OCI-LY1 (cell line): ENCODE data around the gene AGFG1.

Experiments
- CTCF ChIP-seq: fragments of 200-600 bp; sonication (generic), shearing (Covaris generic); IDR thresholded peaks from 2 replicates; pipeline ENCODE4 v1.5.1; 2017; ENCODE audit warnings: mild to moderate bottlenecking, antibody characterized with exemption, low read length, moderate library complexity, mixed read lengths
- EZH2 ChIP-seq: fragments of 200-600 bp; sonication (generic), shearing (Covaris generic); IDR thresholded peaks from 2 replicates; pipeline ENCODE4 v1.8.0; 2017; ENCODE audit warnings: borderline replicate concordance, mixed run types, mild to moderate bottlenecking, antibody characterized with exemption, low read length, moderate library complexity, mixed read lengths

GRCh38 chr2:227565080-227565479 is 93.1 kb downstream of the AGFG1 start:
- no peak for TF ChIP-seq CTCF
- no peak for TF ChIP-seq EZH2
